ENCODE data around the gene GYG1. TPM values are rescaled to one million over a fixed set of nuclear protein-coding genes. Genes with fewer than 3 reads are reported as not detected.

Gene GYG1
- total and polyA plus RNA-seq, 4 donors, result 9.2 to 16.7 (median 13.4) TPM

- no peaks in the 10 kb centered on the region for H3K4me1 ChIP-seq (ENCODE audit: control insufficient read depth in 4 of 4, insufficient read depth in 4 of 4, low read length in 3 of 4)
- TF ChIP-seq FOXA2 (IDR thresholded peaks at IDR 0.05), result no peak
- TF ChIP-seq, protein P1, sequence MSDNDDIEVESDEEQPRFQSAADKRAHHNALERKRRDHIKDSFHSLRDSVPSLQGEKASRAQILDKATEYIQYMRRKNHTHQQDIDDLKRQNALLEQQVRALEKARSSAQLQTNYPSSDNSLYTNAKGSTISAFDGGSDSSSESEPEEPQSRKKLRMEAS (IDR thresholded peaks at IDR 0.05), result no peak
- peak in 1 of 2 donors; percentile 29 for TF ChIP-seq RAD21 (IDR thresholded peaks at IDR 0.05)
- no peak for TF ChIP-seq HNF4A (conservative IDR thresholded peaks at IDR 0.05)
- WGBS, result 49% methylated on average over 2 of the region's 2 CpGs
- no peak overlapping the region for H3K27ac ChIP-seq (ENCODE audit: low read depth in 1 of 2, low read length in 2 of 2)
- H3K9me3 ChIP-seq (ENCODE audit: control insufficient read depth in 4 of 4, low read length in 3 of 4), result no peaks in the 10 kb centered on the region
- DNase-seq (ENCODE audit: low spot score), result no peak
- no peak overlapping the region for H3K9ac ChIP-seq (ENCODE audit: low read depth in 1 of 2, low read length in 2 of 2)
- H3K27me3 ChIP-seq (ENCODE audit: control insufficient read depth in 4 of 4, insufficient read depth in 4 of 4, low read length in 3 of 4), result no peaks in the 10 kb centered on the region
- no peak overlapping the region for H3K4me3 ChIP-seq (ENCODE audit: low read depth in 1 of 3, low read length in 3 of 3)
- H3K36me3 ChIP-seq (ENCODE audit: control insufficient read depth in 4 of 4, insufficient read depth in 3 of 4, low read depth in 1 of 4, low read length in 3 of 4), result no peaks in the 10 kb centered on the region
These were observed 33.8 kb upstream of the GYG1 start for GRCh38 chr3:148957586-148957985.

- H3K27ac ChIP-seq (ENCODE audit: low read depth in 1 of 2, low read length in 2 of 2), result no peak overlapping the region
- no peak overlapping the region for H3K4me3 ChIP-seq (ENCODE audit: low read depth in 1 of 3, low read length in 3 of 3)
- no peaks in the 10 kb centered on the region for H3K4me1 ChIP-seq (ENCODE audit: control insufficient read depth in 4 of 4, insufficient read depth in 4 of 4, low read length in 3 of 4)
- H3K27me3 ChIP-seq (ENCODE audit: control insufficient read depth in 4 of 4, insufficient read depth in 4 of 4, low read length in 3 of 4), result no peaks in the 10 kb centered on the region
- H3K9ac ChIP-seq (ENCODE audit: low read depth in 1 of 2, low read length in 2 of 2), result no peak overlapping the region
- H3K9me3 ChIP-seq (ENCODE audit: control insufficient read depth in 4 of 4, low read length in 3 of 4), result no peaks in the 10 kb centered on the region
- WGBS, result 55% methylated on average over 1 of the region's 1 CpG
- no peaks in the 10 kb centered on the region for H3K36me3 ChIP-seq (ENCODE audit: control insufficient read depth in 4 of 4, insufficient read depth in 3 of 4, low read depth in 1 of 4, low read length in 3 of 4)
- TF ChIP-seq, protein P1 (IDR thresholded peaks at IDR 0.05), result no peak
- TF ChIP-seq ATF3 (IDR thresholded peaks at IDR 0.05) (no peak), FOXA2 (IDR thresholded peaks at IDR 0.05) (no peak), HNF4G (IDR thresholded peaks at IDR 0.05) (no peak), SP1 (IDR thresholded peaks at IDR 0.05) (no peak), GABPA (IDR thresholded peaks at IDR 0.05 in 1 of 2, conservative IDR thresholded peaks at IDR 0.05 in 1 of 2) (no peak), RXRA (IDR thresholded peaks at IDR 0.05) (no peak), EGR1 (IDR thresholded peaks at IDR 0.05; ENCODE audit: low read depth in 2 of 2) (no peak), TAF1 (conservative IDR thresholded peaks at IDR 0.05) (no peak), CTCF (IDR thresholded peaks at IDR 0.05; ENCODE audit: low read depth, low read length, missing input control) (no peak), NR2F2 (IDR thresholded peaks at IDR 0.05) (no peak), JUND (IDR thresholded peaks at IDR 0.05) (no peak), RAD21 (IDR thresholded peaks at IDR 0.05) (no peak), FOXA1 (IDR thresholded peaks at IDR 0.05) (no peak), YY1 (IDR thresholded peaks at IDR 0.05) (no peak), HNF4A (conservative IDR thresholded peaks at IDR 0.05) (no peak)
- TF ChIP-seq, protein P2, sequence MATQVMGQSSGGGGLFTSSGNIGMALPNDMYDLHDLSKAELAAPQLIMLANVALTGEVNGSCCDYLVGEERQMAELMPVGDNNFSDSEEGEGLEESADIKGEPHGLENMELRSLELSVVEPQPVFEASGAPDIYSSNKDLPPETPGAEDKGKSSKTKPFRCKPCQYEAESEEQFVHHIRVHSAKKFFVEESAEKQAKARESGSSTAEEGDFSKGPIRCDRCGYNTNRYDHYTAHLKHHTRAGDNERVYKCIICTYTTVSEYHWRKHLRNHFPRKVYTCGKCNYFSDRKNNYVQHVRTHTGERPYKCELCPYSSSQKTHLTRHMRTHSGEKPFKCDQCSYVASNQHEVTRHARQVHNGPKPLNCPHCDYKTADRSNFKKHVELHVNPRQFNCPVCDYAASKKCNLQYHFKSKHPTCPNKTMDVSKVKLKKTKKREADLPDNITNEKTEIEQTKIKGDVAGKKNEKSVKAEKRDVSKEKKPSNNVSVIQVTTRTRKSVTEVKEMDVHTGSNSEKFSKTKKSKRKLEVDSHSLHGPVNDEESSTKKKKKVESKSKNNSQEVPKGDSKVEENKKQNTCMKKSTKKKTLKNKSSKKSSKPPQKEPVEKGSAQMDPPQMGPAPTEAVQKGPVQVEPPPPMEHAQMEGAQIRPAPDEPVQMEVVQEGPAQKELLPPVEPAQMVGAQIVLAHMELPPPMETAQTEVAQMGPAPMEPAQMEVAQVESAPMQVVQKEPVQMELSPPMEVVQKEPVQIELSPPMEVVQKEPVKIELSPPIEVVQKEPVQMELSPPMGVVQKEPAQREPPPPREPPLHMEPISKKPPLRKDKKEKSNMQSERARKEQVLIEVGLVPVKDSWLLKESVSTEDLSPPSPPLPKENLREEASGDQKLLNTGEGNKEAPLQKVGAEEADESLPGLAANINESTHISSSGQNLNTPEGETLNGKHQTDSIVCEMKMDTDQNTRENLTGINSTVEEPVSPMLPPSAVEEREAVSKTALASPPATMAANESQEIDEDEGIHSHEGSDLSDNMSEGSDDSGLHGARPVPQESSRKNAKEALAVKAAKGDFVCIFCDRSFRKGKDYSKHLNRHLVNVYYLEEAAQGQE (IDR thresholded peaks at IDR 0.05), result no peak
- TF ChIP-seq, protein P3, sequence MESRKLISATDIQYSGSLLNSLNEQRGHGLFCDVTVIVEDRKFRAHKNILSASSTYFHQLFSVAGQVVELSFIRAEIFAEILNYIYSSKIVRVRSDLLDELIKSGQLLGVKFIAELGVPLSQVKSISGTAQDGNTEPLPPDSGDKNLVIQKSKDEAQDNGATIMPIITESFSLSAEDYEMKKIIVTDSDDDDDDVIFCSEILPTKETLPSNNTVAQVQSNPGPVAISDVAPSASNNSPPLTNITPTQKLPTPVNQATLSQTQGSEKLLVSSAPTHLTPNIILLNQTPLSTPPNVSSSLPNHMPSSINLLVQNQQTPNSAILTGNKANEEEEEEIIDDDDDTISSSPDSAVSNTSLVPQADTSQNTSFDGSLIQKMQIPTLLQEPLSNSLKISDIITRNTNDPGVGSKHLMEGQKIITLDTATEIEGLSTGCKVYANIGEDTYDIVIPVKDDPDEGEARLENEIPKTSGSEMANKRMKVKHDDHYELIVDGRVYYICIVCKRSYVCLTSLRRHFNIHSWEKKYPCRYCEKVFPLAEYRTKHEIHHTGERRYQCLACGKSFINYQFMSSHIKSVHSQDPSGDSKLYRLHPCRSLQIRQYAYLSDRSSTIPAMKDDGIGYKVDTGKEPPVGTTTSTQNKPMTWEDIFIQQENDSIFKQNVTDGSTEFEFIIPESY (IDR thresholded peaks at IDR 0.05), result no peak
- DNase-seq (ENCODE audit: low spot score), result no peak
These were observed 32.6 kb upstream of the GYG1 start for GRCh38 chr3:148958696-148959095.

All from liver (tissue), 9 donors.